Neuron (in vitro differentiated cells): ENCODE data around the gene STRIP2.
"Not testable (repeated sequence)": the region's sequence is repeated elsewhere in the genome, so short reads cannot be mapped to it uniquely, and the experiment has no call there.

Source experiments
- H2AFZ ChIP-seq: one replicate; pipeline ENCODE4 v1.6.1; 2013; ENCODE audit warnings: low read depth, mild to moderate bottlenecking, inconsistent platforms, low read length, moderate library complexity
- H3K27me3 ChIP-seq: one replicate; pipeline ENCODE4 v1.6.1; 2013; ENCODE audit warnings: low read length; ENCODE audit not compliant: insufficient read depth
- H3K36me3 ChIP-seq: one replicate; pipeline ENCODE4 v1.6.1; 2013; ENCODE audit warnings: low read length; ENCODE audit not compliant: insufficient read depth
- H3K4me1 ChIP-seq: one replicate; pipeline ENCODE4 v1.6.1; 2013; ENCODE audit warnings: low read length; ENCODE audit not compliant: insufficient read depth
- H3K4me3 ChIP-seq: 2 replicates; pipeline ENCODE4 v1.5.1; 2013; ENCODE audit warnings: mild to moderate bottlenecking, low read length, moderate library complexity
- H3K9me3 ChIP-seq: one replicate; pipeline ENCODE4 v1.6.1; 2013; ENCODE audit warnings: low read length

The STRIP2 gene

DNA sequence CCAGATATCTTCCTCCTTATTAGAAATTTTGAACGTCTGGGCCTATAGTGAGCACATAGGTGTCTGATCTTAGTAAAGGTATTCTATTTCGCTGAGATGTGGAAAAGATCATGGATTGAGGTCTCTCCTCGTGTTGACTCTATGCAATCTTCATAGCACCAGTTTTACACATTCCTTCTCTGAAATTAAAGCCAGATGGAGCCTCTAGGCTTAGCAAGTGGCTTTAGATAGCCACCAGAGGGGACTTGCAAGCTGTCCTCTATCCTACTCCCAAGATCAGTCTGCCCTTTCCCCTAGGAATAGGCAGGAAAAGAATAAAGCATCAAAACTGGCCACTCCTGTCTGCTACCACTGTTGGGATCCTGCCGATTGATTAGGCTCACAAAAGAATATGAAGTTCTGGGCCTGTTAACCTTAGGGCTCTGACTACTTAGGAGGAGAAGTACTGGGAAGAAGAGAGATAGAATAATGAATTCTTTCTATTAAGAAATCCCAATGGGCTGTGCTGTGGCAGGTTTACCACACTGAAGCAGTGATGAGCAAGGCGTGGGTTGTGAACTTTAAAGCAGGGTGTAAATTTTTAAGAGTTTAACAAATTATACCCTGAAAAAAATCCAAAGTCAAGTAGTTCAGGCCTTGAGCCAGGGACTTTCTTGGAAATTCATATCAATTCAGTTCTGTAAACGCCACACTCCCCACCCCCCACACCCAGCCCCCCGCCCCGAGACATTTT is 2.2 kb upstream of the STRIP2 start:
- no peak overlapping the region for H3K4me3 ChIP-seq
- H3K4me1 ChIP-seq, result peaks cover 11% of the 10 kb centered on the region
- H3K9me3 ChIP-seq, result no peaks in the 10 kb centered on the region
- peaks cover 30% of the 10 kb centered on the region for H3K36me3 ChIP-seq
- no peaks in the 10 kb centered on the region for H3K27me3 ChIP-seq
- no peak overlapping the region for H2AFZ ChIP-seq

DNA sequence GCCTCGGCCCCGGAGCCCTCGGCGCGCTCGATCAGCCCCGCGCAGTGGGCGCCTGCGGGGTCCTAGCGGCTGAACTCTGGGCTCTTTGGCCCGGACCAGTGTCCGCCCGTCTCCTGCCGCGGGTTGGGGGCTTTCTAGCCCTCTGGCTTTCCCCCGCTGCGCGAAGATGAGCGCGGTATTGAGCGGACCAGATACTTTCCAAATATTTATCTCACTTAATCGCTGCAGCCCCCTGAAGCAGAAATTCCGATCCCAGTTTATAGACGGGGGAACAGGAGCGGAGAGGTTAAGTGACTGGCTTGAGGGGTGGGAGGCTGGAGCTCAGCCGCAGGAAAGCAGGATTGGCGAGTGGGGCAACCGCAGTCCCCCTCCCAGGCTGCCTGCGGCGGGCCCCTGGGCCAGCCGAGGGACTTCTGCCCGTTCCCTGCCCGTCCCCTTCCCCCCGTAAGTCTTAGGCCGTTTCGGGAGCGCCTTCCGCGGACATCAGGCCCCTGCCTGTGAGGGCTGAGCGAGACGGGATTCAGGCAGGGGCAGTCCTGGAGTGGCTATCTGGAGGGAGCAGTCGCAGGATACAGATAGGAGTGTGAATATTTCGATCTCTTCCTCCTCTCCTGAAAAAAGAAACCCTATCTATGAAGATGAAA is 565 bp downstream of the STRIP2 start:
- Histone ChIP-seq H3K27me3 (no peaks in the 10 kb centered on the region), H3K9me3 (no peaks in the 10 kb centered on the region), H3K4me3 (peak overlapping the region; percentile 62), H2AFZ (peak overlapping the region; percentile 81), H3K4me1 (peaks cover 12% of the 10 kb centered on the region), H3K36me3 (peaks cover 4% of the 10 kb centered on the region)

DNA sequence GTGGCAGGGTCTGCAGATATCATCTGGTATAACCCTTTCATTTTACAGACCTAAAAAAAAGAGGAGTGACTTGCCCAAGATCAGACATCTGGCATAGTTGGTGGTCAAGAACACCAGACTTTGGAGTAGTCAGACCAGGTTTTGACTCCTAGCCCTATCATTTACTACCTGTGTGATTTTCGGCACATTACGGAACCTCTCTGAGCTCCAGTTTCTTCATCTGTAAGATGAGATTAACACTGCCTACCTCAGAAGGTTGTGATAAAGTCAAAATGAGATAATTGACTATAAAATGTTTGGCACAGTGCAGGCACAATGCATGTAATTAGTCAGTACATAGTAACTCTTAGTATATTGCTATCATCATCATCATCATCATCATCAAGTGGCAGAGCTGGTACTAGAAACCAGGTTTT is 1.2 kb downstream of the STRIP2 start:
- no peaks in the 10 kb centered on the region for H3K27me3 ChIP-seq
- no peaks in the 10 kb centered on the region for H3K9me3 ChIP-seq
- peaks cover 14% of the 10 kb centered on the region for H3K4me1 ChIP-seq
- H2AFZ ChIP-seq, result peak overlapping the region; percentile 81
- peak overlapping the region; percentile 62 for H3K4me3 ChIP-seq
- H3K36me3 ChIP-seq, result peaks cover 1% of the 10 kb centered on the region

DNA sequence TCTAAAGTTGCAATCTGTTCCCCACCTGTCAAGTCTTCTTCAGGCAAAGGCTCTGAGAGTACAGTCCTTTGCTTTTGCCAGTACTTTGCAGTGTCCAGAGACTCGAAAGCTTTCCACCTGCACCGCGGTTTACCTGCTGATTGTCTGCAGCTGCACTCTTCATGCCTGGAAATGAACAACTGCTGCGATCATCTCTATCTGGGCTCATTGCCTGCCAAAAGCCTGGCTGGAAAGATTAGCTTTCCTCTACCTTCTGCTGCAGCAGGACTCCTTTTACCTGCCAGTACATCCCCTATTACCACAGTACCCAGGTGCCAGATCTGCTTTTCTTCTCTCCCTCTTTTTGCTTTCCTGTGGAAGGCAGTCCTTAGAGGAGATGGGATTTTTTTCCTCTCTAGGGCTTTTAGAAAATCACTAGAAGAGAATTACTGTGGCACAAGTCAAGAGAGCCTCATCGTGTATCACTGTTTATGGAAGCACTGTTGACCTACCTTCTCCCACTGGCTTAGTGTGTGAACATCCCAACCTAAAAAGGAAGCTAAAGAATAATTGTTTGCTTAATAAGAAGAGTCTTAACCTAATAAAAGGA is 2.2 kb downstream of the STRIP2 start:
- Histone ChIP-seq H3K4me3 (no peak overlapping the region), H3K27me3 (no peaks in the 10 kb centered on the region), H3K36me3 (peaks cover 4% of the 10 kb centered on the region), H2AFZ (no peak overlapping the region), H3K9me3 (no peaks in the 10 kb centered on the region), H3K4me1 (peaks cover 14% of the 10 kb centered on the region)

DNA sequence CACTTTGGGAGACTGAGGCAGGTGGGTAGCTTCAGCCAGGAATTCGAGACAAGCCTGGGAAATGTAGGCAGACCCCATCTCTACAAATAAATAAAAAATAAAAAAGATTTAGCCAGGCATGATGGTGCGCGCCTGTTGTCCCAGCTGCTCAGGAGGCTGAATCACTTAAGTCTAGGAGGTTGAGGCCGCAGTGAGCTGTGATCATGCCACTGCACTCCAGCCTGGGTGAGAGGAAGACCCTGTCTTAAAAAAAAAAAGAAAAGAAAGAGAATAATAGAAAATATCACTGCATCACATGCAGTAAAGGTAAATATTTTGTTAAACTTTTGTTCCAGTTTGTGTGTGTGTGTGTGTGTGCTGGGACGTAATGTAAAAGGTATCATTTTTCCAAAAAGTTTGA is 3.0 kb downstream of the STRIP2 start:
- no peaks in the 10 kb centered on the region for H3K27me3 ChIP-seq
- no peak overlapping the region for H3K4me3 ChIP-seq
- H2AFZ ChIP-seq, result no peak overlapping the region
- peaks cover 14% of the 10 kb centered on the region for H3K4me1 ChIP-seq
- peaks cover 4% of the 10 kb centered on the region for H3K36me3 ChIP-seq
- H3K9me3 ChIP-seq, result no peaks in the 10 kb centered on the region

DNA sequence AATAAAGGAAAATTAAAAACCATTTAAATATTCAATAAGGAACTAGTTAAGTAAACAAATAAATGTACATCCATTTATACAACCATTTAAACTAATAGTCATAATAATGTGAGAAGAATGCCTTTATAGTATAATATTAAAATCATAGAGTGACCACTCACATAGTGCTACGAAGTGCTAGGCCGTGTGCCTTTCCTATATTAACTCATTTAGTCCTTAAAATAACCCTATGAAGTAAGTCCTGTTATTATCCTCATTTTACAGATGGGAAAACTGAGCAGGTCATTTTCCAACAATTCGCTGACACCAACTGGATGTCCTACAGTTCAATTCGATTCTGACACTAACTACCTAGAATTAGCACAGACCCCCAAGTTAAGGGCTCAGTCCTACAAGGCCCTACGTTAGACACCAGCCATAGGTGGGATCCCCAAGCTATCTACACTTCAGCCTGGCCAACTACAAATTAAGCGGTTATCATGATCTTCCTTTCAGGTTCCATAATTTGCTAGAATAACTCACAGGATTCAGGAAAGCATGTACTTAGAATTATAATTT is 4.1 kb downstream of the STRIP2 start:
- Histone ChIP-seq H3K4me3 (no peak overlapping the region), H3K27me3 (no peaks in the 10 kb centered on the region), H3K9me3 (no peaks in the 10 kb centered on the region), H2AFZ (no peak overlapping the region), H3K4me1 (peaks cover 11% of the 10 kb centered on the region), H3K36me3 (peaks cover 4% of the 10 kb centered on the region)

DNA sequence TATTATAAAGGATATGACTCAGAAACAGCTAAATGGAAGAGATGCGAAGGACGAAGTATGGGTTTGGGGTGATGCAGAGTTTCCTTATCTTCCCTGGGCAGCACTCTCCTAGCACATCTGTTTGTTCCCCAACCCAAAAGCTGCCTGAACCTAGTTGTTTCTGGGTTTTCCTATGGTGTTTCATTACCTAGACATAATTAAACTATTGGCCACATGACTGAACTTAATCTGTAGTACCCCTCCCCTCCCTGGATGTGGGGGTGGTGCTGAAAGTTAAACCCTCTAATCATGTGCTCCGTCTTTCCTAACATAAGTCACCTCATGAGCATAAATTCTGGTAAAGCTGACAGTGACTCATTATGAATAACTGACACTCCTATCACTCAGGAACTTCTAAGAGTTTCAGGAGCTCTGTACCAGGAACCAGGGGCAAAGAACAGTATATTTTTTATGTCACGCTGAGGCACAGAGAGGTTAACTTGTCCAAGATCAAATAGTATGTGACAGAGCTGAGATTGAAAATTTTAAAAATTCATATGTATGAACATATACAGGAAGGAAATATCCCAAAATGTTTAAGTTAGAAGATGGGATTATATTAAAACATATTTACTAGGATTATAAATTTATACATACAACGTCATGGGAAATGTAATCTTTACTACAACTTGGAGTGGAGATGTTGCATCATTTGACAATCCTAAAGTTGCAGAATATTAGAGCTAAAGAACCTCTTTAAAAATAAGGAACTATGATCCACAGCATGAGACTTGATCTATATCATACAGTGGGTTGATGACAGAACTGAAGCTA is 4.8 kb downstream of the STRIP2 start:
- Histone ChIP-seq H3K4me3 (no peak overlapping the region), H3K9me3 (no peaks in the 10 kb centered on the region), H2AFZ (no peak overlapping the region), H3K4me1 (peaks cover 8% of the 10 kb centered on the region), H3K36me3 (peaks cover 4% of the 10 kb centered on the region), H3K27me3 (no peaks in the 10 kb centered on the region)

- Histone ChIP-seq H2AFZ (no peak overlapping the region), H3K4me3 (no peak overlapping the region), H3K9me3 (no peaks in the 10 kb centered on the region), H3K27me3 (no peaks in the 10 kb centered on the region), H3K4me1 (peaks cover 8% of the 10 kb centered on the region), H3K36me3 (peaks cover 12% of the 10 kb centered on the region)
Measured at GRCh38 chr7:129439963-129440625, 5.9 kb downstream of the STRIP2 start.

DNA sequence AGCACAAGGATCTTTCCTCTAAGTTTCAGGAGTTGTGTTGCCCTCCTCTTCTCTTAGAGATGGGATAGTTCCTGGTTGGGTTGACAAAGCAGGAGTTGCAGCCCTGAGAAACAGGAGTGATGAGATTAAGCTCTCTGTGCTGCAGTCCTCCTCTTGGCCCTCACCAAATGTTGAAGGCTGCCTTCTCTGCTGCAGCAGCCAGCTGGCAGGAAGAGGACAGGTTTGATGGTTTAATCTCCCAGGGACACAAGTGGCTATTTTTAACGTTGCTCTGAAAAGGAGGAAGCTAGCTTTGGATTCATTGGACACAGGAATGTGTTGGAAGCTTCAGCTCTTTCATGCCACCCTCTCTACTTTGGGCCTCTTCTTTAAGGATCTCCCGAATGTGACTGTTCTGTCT is 9.4 kb downstream of the STRIP2 start:
- no peak overlapping the region for H2AFZ ChIP-seq
- peaks cover 3% of the 10 kb centered on the region for H3K4me1 ChIP-seq
- no peaks in the 10 kb centered on the region for H3K27me3 ChIP-seq
- H3K9me3 ChIP-seq, result peaks cover 17% of the 10 kb centered on the region
- no peak overlapping the region for H3K4me3 ChIP-seq
- H3K36me3 ChIP-seq, result peaks cover 24% of the 10 kb centered on the region

- H3K27me3 ChIP-seq, H3K4me3 ChIP-seq, H3K4me1 ChIP-seq, H2AFZ ChIP-seq: not testable (repeated sequence)
- Histone ChIP-seq H3K36me3 (peaks cover 27% of the 10 kb centered on the region), H3K9me3 (peaks cover 26% of the 10 kb centered on the region)
Measured at GRCh38 chr7:129444776-129445175, 10.5 kb downstream of the STRIP2 start.

DNA sequence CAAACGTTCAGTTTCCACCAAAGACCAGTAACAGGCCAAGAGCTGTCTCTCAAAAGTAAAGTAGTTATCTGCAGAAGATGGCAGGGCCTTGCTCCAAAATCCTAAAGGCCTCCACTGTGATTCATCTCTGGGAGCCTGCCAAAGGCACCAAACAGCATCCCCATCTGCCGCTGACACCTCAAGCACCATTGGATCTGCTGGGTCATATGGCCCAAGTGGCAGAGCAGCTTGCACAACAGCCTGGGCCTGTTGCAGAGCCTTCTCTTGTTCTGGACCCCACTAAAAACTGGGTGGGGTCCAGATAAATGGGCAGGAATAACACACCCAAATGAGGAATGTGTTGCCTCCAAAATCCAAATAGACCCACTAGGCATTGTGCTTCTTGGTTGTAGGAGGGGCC is 12.7 kb downstream of the STRIP2 start:
- not testable (repeated sequence) for H3K4me1 ChIP-seq, H3K4me3 ChIP-seq, H2AFZ ChIP-seq, H3K27me3 ChIP-seq
- Histone ChIP-seq H3K36me3 (peaks cover 32% of the 10 kb centered on the region), H3K9me3 (peaks cover 27% of the 10 kb centered on the region)

DNA sequence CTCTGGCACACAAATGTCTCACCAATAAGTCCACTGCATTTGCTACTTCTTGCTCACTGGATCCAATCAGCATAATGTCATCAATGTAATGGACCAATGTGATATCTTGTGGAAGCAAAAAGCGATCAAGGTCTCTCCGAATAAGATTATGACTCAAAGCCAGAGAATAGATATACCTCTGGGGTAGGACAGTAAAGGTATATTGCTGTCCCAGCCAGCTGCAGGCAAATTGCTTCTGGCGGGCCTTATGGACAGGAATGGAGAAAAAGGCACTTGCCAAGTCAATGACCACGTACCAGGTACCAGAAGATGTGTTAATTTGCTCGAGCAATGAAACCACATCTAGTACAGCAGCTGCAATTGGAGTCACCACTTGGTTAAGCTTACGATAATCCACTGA is 13.2 kb downstream of the STRIP2 start:
- not testable (repeated sequence) for H3K4me3 ChIP-seq, H2AFZ ChIP-seq, H3K27me3 ChIP-seq, H3K4me1 ChIP-seq
- Histone ChIP-seq H3K36me3 (peaks cover 37% of the 10 kb centered on the region), H3K9me3 (peaks cover 27% of the 10 kb centered on the region)
